NB4 (cell line): ENCODE data around the gene PNPLA5.
A peak's percentile ranks its signal among the peaks of the same experiment; 100 is the strongest.

Source experiments
- DNase-seq: peaks from one replicate; pipeline ENCODE4 v3.0.0; 2010; ENCODE audit warnings: low read depth
- H3K4me3 ChIP-seq: one replicate; pipeline ENCODE4 v1.5.1; 2011; ENCODE audit warnings: mild to moderate bottlenecking, low read depth, low read length, moderate library complexity
- CTCF ChIP-seq: IDR thresholded peaks from one replicate; pipeline ENCODE4 v1.5.1; 2012; ENCODE audit warnings: low read depth, low read length
- MAX ChIP-seq: IDR thresholded peaks from 2 replicates; pipeline ENCODE4 v1.6.1; 2011; ENCODE audit warnings: low read depth, low read length
- MYC ChIP-seq: IDR thresholded peaks from 2 replicates; pipeline ENCODE4 v1.6.1; 2011; ENCODE audit warnings: low read depth, low read length
- POLR2A ChIP-seq: IDR thresholded peaks from 2 replicates; pipeline ENCODE4 v1.6.1; 2011; ENCODE audit warnings: mild to moderate bottlenecking; ENCODE audit not compliant: insufficient read length; ENCODE audit errors: extremely low read depth

The PNPLA5 gene

GRCh38 chr22:43921370-43921769 lies 29.6 kb upstream of the PNPLA5 start:
- no peak overlapping the region for H3K4me3 ChIP-seq
- TF ChIP-seq MYC (no peak), MAX (no peak), CTCF (no peak), POLR2A (no peak)
- DNase-seq: peak; percentile 20

GRCh38 chr22:43919106-43919973 lies 27.5 kb upstream of the PNPLA5 start:
- DNase-seq: no peak
- TF ChIP-seq POLR2A (no peak), MYC (no peak), MAX (no peak), CTCF (no peak)
- no peak overlapping the region for H3K4me3 ChIP-seq

- H3K4me3 ChIP-seq: no peak overlapping the region
- TF ChIP-seq CTCF (no peak), POLR2A (no peak), MYC (no peak), MAX (no peak)
- no peak for DNase-seq
Measured at GRCh38 chr22:43917521-43917920, 25.7 kb upstream of the PNPLA5 start.

DNA sequence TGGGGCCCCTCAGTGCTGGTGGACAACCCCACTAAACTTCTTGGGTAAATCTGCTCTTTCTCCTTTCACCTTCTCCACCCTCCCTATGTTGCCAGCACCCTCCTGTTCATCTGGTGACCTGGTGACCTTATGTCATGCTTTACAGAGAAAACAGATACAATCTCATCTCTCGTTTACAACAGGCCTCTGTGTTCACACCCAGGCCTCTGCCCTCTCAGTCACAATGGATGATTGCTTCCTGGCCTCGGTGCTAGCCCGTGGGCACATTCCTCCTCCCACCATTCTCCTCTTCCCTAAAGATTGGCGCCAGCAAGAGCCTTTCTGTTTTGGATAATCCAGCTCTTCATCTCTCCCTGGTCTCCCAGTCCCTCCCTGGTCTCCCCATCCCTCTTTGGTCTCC lies 19.5 kb upstream of the PNPLA5 start:
- no peak for DNase-seq
- no peak overlapping the region for H3K4me3 ChIP-seq
- TF ChIP-seq CTCF: no peak

- H3K4me3 ChIP-seq: no peak overlapping the region
- TF ChIP-seq POLR2A (no peak), CTCF (no peak), MAX (no peak)
- DNase-seq: no peak
Measured at GRCh38 chr22:43910178-43910695, 18.4 kb upstream of the PNPLA5 start.
